GM12892 (cell line): ENCODE data around the gene TUSC2.

Experiments used
- POLR2A ChIP-seq: IDR thresholded peaks from 2 replicates; pipeline ENCODE4 v1.6.1; 2011; ENCODE audit warnings: low read depth, low read length, control low read depth
- TAF1 ChIP-seq: IDR thresholded peaks from 2 replicates; pipeline ENCODE4 v1.6.1; 2011; ENCODE audit warnings: low read depth, mild to moderate bottlenecking, control low read depth, low read length, borderline replicate concordance

GRCh38 chr3:50339485-50340146, 11.6 kb upstream of the TUSC2 start:
- TF ChIP-seq TAF1 (no peak), POLR2A (no peak)
